Neural progenitor cell (in vitro differentiated cells): ENCODE measurements around the gene LILRB3.
"Not testable (repeated sequence)": the region's sequence is repeated elsewhere in the genome, so short reads cannot be mapped to it uniquely, and the experiment has no call there.

Source experiments
- CTCF ChIP-seq: fragments of 200-600 bp; sonication (generic); IDR thresholded peaks from 2 replicates; pipeline ENCODE4 v1.5.1; 2017; ENCODE audit warnings: antibody characterized with exemption, mild to moderate bottlenecking
- EZH2 ChIP-seq: fragments of 200-600 bp; sonication (generic); IDR thresholded peaks from 2 replicates; pipeline ENCODE4 v1.6.1; 2017; ENCODE audit warnings: antibody characterized with exemption, mild to moderate bottlenecking, moderate library complexity
- EZH2phosphoT487 ChIP-seq: fragments of 200-600 bp; sonication (generic); IDR thresholded peaks from 2 replicates; pipeline ENCODE4 v1.6.1; 2017; ENCODE audit warnings: antibody characterized with exemption

- not testable (repeated sequence) for TF ChIP-seq CTCF, EZH2, EZH2phosphoT487
These were observed 1.1 kb upstream of the LILRB3 start for GRCh38 chr19:54223937-54224281.
